Peyer's patch (tissue), 4 donors: Measurements from ENCODE around the gene POU2F3. TPM values are rescaled to one million over a fixed set of nuclear protein-coding genes. Genes with fewer than 3 reads are reported as not detected.
A peak's percentile ranks its signal among the peaks of the same experiment; 100 is the strongest.

Experiments used
- DNase-seq, 3 donors: peaks; one replicate each; pipeline ENCODE4 v3.0.0-alpha.2; 2017 to 2019
- H3K27ac ChIP-seq, 4 donors: fragments of 200-600 bp; sonication (generic); one replicate each; pipeline ENCODE4 v1.5.1; 2016 to 2019
- H3K27me3 ChIP-seq, 2 donors: fragments of 200-600 bp; sonication (generic); one replicate each; pipeline ENCODE4 v1.5.1; 2019
- H3K36me3 ChIP-seq, 3 donors: fragments of 200-600 bp; sonication (generic); one replicate each; pipeline ENCODE4 v1.5.1; 2016 to 2019
- H3K4me1 ChIP-seq, 4 donors: fragments of 200-600 bp; sonication (generic); one replicate each; pipeline ENCODE4 v1.5.1; 2016 to 2019
- H3K4me3 ChIP-seq, 4 donors: fragments of 200-600 bp; sonication (generic); 1 replicate in 3 of 4; 2 replicates in 1 of 4; pipeline ENCODE4 v1.5.1; 2016 to 2019; ENCODE audit warnings: mild to moderate bottlenecking in 1 of 4
- H3K9me3 ChIP-seq, 4 donors: fragments of 200-600 bp; sonication (generic); one replicate each; pipeline ENCODE4 v1.5.1; 2016 to 2019; ENCODE audit warnings: mild to moderate bottlenecking in 1 of 4
- POLR2A ChIP-seq, 2 donors: fragments of 450-650 bp; IDR thresholded peaks; one replicate each; pipeline ENCODE4 v1.5.1; 2017; ENCODE audit warnings: antibody characterized with exemption in 2 of 2, mild to moderate bottlenecking in 2 of 2, moderate library complexity in 2 of 2
- total RNA-seq, 4 donors: library from RNA; depleted of rRNA; stranded (reverse); fragments of >200 nt; gene quantifications; one replicate each; pipeline ENCODE4 v1.1.0, GENCODE V29; 2016
- TF ChIP-seq, protein P1 (sequence below), 6 experiments: fragments of 450-650 bp in 4 of 6; fragments of 200-600 bp in 2 of 6; sonication (generic) in 1 of 6; IDR thresholded peaks; one replicate each; pipeline ENCODE4 v1.5.1; 2017 to 2019; ENCODE audit warnings: antibody characterized with exemption in 6 of 6, mild to moderate bottlenecking in 3 of 6, moderate library complexity in 1 of 6

POU2F3 gene
- total RNA-seq, 4 donors from 2014 or later: 2.2 to 3.3 (median 2.8) TPM; not detected in 1

DNA sequence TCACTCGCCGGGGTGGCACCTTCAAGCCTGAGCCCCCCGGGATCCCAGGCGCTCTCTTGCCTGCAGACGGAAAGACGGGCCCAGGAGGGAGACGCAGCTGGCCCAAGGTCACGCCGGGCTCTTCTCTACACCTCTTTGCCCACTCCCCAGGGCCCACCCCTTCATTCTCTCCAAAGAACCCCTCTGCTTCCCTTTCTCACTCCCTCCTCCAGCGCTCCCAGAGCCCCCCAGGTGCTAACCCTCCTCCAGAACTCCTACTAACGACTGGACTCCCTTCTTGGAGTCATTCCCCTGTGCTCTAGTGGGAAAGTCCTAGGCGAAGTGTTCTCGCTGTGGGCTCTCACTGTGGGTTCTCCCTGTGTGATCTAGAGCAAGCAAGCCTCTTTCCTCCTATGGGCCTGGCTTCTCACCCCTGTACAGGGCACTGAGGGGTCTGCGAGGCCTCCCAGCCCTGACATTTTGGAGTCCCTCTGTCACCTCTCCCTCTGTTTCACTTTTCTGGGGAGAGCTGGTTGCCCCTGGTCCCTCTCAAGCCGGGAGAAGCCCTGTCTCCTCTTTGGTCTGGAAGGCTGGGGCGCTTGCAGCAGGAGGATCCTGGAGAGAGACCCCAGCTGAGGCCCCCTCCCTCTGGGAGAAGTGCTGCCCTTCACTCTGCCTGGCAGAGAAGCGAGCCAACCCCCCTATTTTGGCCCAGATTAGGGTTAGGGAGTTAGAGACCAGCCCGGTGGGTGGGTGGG, 28.2 kb upstream of the POU2F3 start:
- TF ChIP-seq, protein P1, sequence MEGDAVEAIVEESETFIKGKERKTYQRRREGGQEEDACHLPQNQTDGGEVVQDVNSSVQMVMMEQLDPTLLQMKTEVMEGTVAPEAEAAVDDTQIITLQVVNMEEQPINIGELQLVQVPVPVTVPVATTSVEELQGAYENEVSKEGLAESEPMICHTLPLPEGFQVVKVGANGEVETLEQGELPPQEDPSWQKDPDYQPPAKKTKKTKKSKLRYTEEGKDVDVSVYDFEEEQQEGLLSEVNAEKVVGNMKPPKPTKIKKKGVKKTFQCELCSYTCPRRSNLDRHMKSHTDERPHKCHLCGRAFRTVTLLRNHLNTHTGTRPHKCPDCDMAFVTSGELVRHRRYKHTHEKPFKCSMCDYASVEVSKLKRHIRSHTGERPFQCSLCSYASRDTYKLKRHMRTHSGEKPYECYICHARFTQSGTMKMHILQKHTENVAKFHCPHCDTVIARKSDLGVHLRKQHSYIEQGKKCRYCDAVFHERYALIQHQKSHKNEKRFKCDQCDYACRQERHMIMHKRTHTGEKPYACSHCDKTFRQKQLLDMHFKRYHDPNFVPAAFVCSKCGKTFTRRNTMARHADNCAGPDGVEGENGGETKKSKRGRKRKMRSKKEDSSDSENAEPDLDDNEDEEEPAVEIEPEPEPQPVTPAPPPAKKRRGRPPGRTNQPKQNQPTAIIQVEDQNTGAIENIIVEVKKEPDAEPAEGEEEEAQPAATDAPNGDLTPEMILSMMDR (IDR thresholded peaks at IDR 0.05): no peak
- peak in 1 of 2 donors; percentile 13 for TF ChIP-seq POLR2A (IDR thresholded peaks at IDR 0.05)
- DNase-seq: peak in 1 of 3 donors; percentile 61
- H3K4me1 ChIP-seq: peaks cover 4 to 64% (median 8%) of the 10 kb centered on the region in 4 donors
- no peaks in the 10 kb centered on the region for H3K9me3 ChIP-seq
- peak overlapping the region; percentile 61 to 95 (median 76) for H3K4me3 ChIP-seq
- peaks cover 0 to 10% (median 0%) of the 10 kb centered on the region in 3 donors for H3K36me3 ChIP-seq
- no peaks in the 10 kb centered on the region for H3K27me3 ChIP-seq
- H3K27ac ChIP-seq: peak overlapping the region; percentile 69 to 96 (median 84)

DNA sequence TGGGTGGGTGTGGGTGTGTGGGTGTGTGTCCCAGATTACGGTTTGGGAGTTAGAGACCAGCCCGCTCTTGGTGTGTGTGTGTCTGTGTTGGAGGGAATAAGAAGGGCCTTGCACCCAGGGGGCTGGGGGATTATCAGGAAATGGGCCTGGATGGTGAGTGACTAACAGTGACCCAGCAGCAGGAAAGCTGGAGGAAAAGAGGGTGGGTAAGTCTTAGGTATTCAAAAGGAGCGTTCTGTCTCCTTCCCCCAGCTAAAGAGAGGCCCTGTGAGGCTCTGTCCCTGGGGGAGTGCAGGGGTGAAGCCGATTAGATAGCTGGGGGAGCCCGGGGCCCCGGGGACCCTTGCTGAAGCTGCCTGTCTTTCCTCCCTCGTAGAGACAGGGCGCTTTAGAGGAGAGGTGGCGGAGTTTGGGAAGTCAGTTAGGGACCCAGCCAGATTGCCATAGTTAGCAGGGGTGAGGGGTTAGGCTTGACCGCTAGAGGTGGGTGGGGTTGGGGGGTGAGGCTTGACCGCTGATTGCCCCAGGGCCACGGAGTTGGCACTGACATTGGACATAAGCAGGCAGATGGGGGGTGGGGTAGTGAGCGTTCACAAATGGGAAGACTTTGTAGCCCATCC, 27.6 kb upstream of the POU2F3 start:
- no peak for DNase-seq
- peaks cover 4 to 70% (median 8%) of the 10 kb centered on the region in 4 donors for H3K4me1 ChIP-seq
- H3K27me3 ChIP-seq: no peaks in the 10 kb centered on the region
- H3K27ac ChIP-seq: peak overlapping the region; percentile 69 to 96 (median 84)
- peak overlapping the region; percentile 3 to 95 (median 70) for H3K4me3 ChIP-seq
- H3K36me3 ChIP-seq: peaks cover 0 to 10% (median 0%) of the 10 kb centered on the region in 3 donors
- TF ChIP-seq POLR2A (IDR thresholded peaks at IDR 0.05): no peak
- TF ChIP-seq, protein P1 (IDR thresholded peaks at IDR 0.05): no peak
- H3K9me3 ChIP-seq: no peaks in the 10 kb centered on the region

DNA sequence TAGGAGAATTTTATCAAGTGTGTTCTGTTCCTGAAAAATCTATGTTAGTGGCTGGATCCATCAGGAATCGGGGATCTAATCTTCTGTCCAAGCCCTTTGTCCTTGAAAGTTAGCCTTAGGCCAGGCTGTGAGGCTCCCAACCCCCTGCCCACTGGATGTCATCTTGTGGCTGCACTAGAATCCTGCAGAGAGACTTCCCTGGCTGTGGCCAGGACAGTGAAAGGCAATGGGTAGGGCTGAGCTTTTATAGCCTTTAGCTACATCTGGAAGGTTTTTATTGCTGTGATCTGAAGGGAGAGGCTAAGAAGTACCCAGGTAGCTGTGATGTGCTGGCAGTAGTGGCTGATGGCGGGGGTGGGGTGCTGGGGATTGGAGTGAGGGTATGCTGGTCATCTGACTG, 27.0 kb upstream of the POU2F3 start:
- Histone ChIP-seq H3K4me1 (peaks cover 4 to 73% (median 8%) of the 10 kb centered on the region in 4 donors), H3K4me3 (peak overlapping the region; percentile 3 to 95 (median 70)), H3K36me3 (peaks cover 0 to 10% (median 0%) of the 10 kb centered on the region in 3 donors), H3K27ac (peak overlapping the region in 3 of 4 donors; percentile 81 to 96 (median 88)), H3K27me3 (no peaks in the 10 kb centered on the region), H3K9me3 (no peaks in the 10 kb centered on the region)
- peak in 2 of 3 donors; percentile 76 to 79 for DNase-seq
- TF ChIP-seq, protein P1 (IDR thresholded peaks at IDR 0.05): peak in 1 of 6 experiments; percentile 20
- peak; percentile 98 for TF ChIP-seq POLR2A (IDR thresholded peaks at IDR 0.05)

DNA sequence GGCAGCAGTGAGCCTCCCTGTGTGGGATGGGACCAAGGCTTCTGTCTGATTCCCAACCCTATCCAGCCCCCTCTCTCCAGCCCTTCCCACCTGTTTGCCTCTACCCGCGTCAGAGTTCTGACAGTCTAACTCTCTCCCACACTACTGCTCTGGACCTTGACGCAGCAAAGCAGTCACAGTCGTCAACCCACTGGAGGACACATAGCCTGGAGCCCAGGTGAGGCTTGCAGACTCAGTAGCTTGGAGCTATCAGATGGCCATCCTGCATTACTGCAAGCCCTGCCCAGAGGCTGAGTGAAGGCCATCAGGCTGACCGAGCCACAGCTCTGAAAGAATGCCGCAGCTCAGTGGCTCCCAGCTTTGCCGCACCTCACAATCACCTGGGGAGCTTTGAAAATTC, 25.4 kb upstream of the POU2F3 start:
- no peaks in the 10 kb centered on the region for H3K9me3 ChIP-seq
- no peak overlapping the region for H3K4me3 ChIP-seq
- H3K27ac ChIP-seq: no peak overlapping the region
- H3K27me3 ChIP-seq: no peaks in the 10 kb centered on the region
- DNase-seq: no peak
- TF ChIP-seq POLR2A (IDR thresholded peaks at IDR 0.05): no peak
- TF ChIP-seq, protein P1 (IDR thresholded peaks at IDR 0.05): no peak
- H3K36me3 ChIP-seq: peaks cover 0 to 10% (median 0%) of the 10 kb centered on the region in 3 donors
- peaks cover 7 to 73% (median 8%) of the 10 kb centered on the region in 4 donors for H3K4me1 ChIP-seq

DNA sequence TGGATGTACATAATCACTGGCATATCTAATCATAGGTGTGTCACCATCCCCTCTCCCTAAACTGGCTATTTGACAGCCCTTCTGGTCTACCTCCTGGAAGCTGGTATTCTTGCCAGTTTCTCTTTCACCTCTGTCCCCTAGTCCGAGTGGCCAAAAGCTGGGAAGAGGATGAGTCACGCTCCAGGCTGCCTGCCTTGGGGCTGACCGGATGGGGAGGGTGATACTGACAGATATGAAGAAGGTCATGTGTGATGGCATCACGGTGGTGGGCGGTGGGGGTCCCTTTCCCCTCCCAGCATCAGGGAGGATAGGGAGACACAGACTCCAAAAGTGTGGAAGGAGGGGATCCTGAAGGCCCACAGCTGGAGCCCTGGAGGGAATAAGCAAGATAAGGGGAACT, 24.3 kb upstream of the POU2F3 start:
- Histone ChIP-seq H3K4me1 (peaks cover 0 to 75% (median 5%) of the 10 kb centered on the region in 4 donors), H3K36me3 (peaks cover 0 to 10% (median 0%) of the 10 kb centered on the region in 3 donors), H3K27ac (peak overlapping the region in 2 of 4 donors; percentile 50 to 72), H3K27me3 (no peaks in the 10 kb centered on the region), H3K4me3 (no peak overlapping the region), H3K9me3 (no peaks in the 10 kb centered on the region)
- no peak for TF ChIP-seq POLR2A (IDR thresholded peaks at IDR 0.05)
- TF ChIP-seq, protein P1 (IDR thresholded peaks at IDR 0.05): no peak
- peak in 1 of 3 donors; percentile 21 for DNase-seq
